T-helper 2 cell treated with Interferon-gamma antibody and Interleukin-4, amounts not matched to agents 100 ng/mL and 5 ng/mL, for 36 hours (primary cell): ENCODE data around the gene PRLR. TPM values are rescaled to one million over a fixed set of nuclear protein-coding genes. Genes with fewer than 3 reads are reported as not detected.
"Not testable (repeated sequence)": the region's sequence is repeated elsewhere in the genome, so short reads cannot be mapped to it uniquely, and the experiment has no call there.

Source experiments
- intact Hi-C: fragments of 100-400 bp; cut with micrococcal nuclease; formaldehyde crosslinking; loops from one replicate; pipeline ENCODE4 v1.15.1; 2023
- total RNA-seq: library from RNA; stranded (reverse); gene quantifications from 2 replicates; pipeline ENCODE4 v1.2.3, GENCODE V29; 2022

PRLR gene
- total RNA-seq, 1 donor from 2014 or later = not detected

GRCh38 chr5:35044649-35045048 is 185.6 kb downstream of the PRLR start:
- intact Hi-C loops = no loop called here

GRCh38 chr5:35042781-35043180 is 187.5 kb downstream of the PRLR start:
- intact Hi-C loops = no loop called here

- intact Hi-C loops = no loop called here
Observed at GRCh38 chr5:35041261-35041660, 189.0 kb downstream of the PRLR start.

GRCh38 chr5:35038891-35039290 is 191.4 kb downstream of the PRLR start:
- intact Hi-C loops = no loop called here

GRCh38 chr5:35036536-35036935 is 193.8 kb downstream of the PRLR start:
- intact Hi-C loops = no loop called here

GRCh38 chr5:35035929-35036328 is 194.4 kb downstream of the PRLR start:
- intact Hi-C loops = not testable (repeated sequence)

- intact Hi-C loops = no loop called here
Observed at GRCh38 chr5:35035271-35035670, 195.0 kb downstream of the PRLR start.

- intact Hi-C loops = no loop called here
Observed at GRCh38 chr5:35032356-35032755, 197.9 kb downstream of the PRLR start.

GRCh38 chr5:35031276-35031675 is 199.0 kb downstream of the PRLR start:
- intact Hi-C loops = no loop called here

- intact Hi-C loops = no loop called here
Observed at GRCh38 chr5:35030426-35031100, 199.7 kb downstream of the PRLR start.

- intact Hi-C loops = no loop called here
Observed at GRCh38 chr5:35029333-35029732, 201.0 kb downstream of the PRLR start.

GRCh38 chr5:35026941-35027340 is 203.3 kb downstream of the PRLR start:
- intact Hi-C loops = no loop called here

- intact Hi-C loops = no loop called here
Observed at GRCh38 chr5:35026280-35026840, 203.9 kb downstream of the PRLR start.

GRCh38 chr5:35024911-35025510 is 205.3 kb downstream of the PRLR start:
- intact Hi-C loops = no loop called here

GRCh38 chr5:35023391-35024178 is 206.7 kb downstream of the PRLR start:
- intact Hi-C loops = no loop called here

GRCh38 chr5:35016174-35017051 is 213.9 kb downstream of the PRLR start:
- intact Hi-C loops = no loop called here

- intact Hi-C loops = no loop called here
Observed at GRCh38 chr5:35015063-35015462, 215.2 kb downstream of the PRLR start.

GRCh38 chr5:35012796-35013195 is 217.5 kb downstream of the PRLR start:
- intact Hi-C loops = no loop called here

- intact Hi-C loops = no loop called here
Observed at GRCh38 chr5:35012365-35012764, 217.9 kb downstream of the PRLR start.

- intact Hi-C loops = no loop called here
Observed at GRCh38 chr5:35010676-35011075, 219.6 kb downstream of the PRLR start.

GRCh38 chr5:35009657-35010056 is 220.6 kb downstream of the PRLR start:
- intact Hi-C loops = no loop called here
